D721Med (cell line): ENCODE data around the gene GATC.
A peak's percentile ranks its signal among the peaks of the same experiment; 100 is the strongest.

ENCODE experiments used
- DNase-seq: peaks from one replicate; pipeline ENCODE4 v3.0.0; 2011; ENCODE audit warnings: low spot score; ENCODE audit not compliant: insufficient read length
- FAIRE-seq: peaks from 2 replicates; lab custom pipeline; 2011; peaks lifted over from hg19 to GRCh38; lab: Jason Lieb, UNC
- CTCF ChIP-seq: IDR thresholded peaks from 2 replicates; pipeline ENCODE4 v1.5.1; 2012; ENCODE audit warnings: mild to moderate bottlenecking, control low read depth; ENCODE audit not compliant: insufficient read depth; ENCODE audit errors: missing control alignments

GATC gene

GRCh38 chr12:120466560-120467315, 20.5 kb downstream of the GATC start:
- peak; percentile 59 for TF ChIP-seq CTCF
- FAIRE-seq, result no peak
- no peak for DNase-seq

- DNase-seq (no peak), FAIRE-seq (no peak)
- no peak for TF ChIP-seq CTCF
Measured at GRCh38 chr12:120467439-120467838, 21.2 kb downstream of the GATC start.

GRCh38 chr12:120468325-120468820, 22.1 kb downstream of the GATC start:
- no peak for DNase-seq
- no peak for TF ChIP-seq CTCF
- no peak for FAIRE-seq

GRCh38 chr12:120468821-120469449, 22.7 kb downstream of the GATC start:
- DNase-seq (no peak), FAIRE-seq (no peak)
- peak; percentile 22 for TF ChIP-seq CTCF

- FAIRE-seq (no peak), DNase-seq (peak; percentile 99)
- peak; percentile 79 for TF ChIP-seq CTCF
Measured at GRCh38 chr12:120469450-120470149, 23.4 kb downstream of the GATC start, which contains the start of gene SRSF9. SRSF9 (minus strand) TSS chr12:120469748; CDS start chr12:120469609, 139 bp downstream.

- DNase-seq (no peak), FAIRE-seq (no peak)
- no peak for TF ChIP-seq CTCF
Measured at GRCh38 chr12:120470150-120470784, 24.0 kb downstream of the GATC start.
